HG03135 (cell line): ENCODE data around the gene PAK5.

Experiments
- ATAC-seq: cut with Tn5 transposase; IDR thresholded peaks from one replicate; pipeline ENCODE4 v1.9.1; 2021; ENCODE audit warnings: mild to moderate bottlenecking, moderate library complexity; ENCODE audit not compliant: unreplicated experiment

PAK5 gene

DNA sequence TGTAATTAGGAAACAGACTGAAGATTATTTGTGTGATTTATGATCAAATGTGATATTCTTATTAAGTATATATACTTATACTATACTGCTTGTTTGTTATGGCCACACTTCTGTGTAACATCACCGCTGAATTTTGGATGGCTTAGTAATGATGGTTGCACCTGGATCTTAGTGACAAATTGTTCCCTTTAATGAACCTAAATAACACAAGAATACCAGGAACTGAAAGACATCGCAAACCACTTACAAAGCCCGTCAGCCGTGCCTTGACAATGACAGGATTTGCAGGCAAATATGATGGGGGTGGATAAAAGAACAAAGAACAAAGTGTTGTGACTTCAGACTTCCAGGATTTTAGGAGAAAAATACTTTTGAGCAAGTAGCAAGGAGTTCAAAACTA, 257.4 kb downstream of the PAK5 start:
- no peak for ATAC-seq

DNA sequence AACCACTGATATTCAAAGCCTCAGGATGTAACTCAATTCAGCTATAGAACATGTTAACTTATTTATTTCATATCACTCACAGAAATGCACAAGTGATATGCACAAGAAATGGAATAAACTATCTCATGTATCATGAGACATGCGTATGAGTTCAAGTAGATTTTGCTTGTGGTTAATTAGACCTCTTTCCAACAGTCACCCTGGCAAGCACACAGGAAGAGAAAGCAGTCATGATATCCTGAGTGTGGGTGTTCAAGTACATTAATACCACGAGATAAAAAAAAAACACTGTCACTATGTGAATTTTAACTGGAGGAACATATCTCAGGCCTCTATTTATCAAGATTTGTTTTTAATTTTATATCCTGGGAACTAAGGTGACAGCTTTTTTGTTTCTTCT, 260.3 kb downstream of the PAK5 start:
- no peak for ATAC-seq

DNA sequence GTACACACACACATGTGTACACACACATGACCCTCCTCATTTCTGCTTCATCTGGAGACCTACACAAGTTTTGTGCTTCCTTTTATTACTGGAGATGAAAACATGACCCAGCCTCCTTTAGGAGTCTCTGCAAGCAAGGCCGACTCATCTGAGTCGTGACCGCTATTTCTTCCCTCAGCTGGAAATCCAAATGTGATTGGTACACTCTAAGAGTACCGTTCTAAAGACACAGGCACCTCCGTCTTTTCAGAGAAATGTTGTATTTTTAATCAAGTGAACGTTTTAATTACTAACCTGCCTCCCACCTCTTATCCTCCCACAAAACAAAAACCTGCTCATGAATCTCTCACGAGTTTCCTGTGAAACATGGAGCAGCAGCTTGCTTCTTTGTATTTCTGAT, 261.5 kb downstream of the PAK5 start:
- ATAC-seq: no peak

DNA sequence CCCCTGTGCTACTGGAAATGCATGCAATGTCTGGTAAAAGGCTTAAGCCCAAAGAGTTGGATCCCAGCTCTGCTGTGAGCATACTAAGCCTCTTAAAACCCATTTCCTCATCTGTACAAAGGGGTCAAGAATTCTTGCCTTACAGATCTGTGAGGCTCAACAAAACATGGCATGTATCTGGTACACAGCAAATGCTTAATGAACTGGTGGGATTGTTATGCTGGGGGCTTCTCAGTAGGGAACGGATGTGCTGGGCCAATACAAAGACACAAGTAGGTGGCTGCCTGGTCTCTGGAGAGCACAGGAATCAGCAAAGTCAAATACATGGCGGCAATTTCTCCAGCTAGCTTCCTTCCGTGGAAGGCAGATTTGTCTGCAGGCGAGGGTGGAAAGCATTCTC, 262.2 kb downstream of the PAK5 start:
- no peak for ATAC-seq

DNA sequence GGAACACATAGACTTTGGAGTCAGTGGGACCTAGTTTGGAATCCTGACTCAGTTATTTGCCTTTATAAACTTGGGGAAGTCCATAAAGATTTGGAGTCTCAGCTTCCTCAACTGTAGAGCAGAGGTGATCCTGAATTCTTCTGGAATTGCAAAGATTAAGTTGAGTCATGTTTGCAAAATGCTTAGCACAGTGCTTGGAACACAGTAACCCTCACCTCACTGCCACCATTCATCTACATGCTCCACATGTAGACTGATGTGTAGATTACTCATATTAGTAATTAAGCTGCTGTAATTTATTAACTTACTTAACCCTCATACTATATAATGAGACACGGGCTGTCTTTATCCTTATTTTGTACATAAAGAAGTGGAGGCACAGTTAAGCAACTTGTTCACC, 263.0 kb downstream of the PAK5 start:
- no peak for ATAC-seq

DNA sequence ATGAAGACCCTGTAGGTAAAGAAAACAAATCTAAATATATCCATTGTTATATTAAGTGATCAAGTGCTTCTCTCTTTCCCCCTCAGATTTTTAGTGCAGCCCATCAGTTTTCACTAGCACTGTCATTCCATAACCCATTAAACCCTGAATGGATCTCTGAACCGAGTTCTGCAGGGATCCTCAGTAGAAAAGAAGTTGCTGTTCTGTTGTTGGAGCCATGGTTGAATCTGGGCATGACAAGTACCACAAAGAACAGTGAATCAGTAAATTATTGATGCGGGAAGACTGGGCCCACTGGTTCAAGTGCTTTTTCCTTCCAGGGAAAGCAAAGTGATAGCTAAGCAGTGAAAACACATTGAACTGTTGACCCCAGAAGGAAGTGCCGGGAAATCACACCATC, 264.1 kb downstream of the PAK5 start:
- ATAC-seq: no peak

DNA sequence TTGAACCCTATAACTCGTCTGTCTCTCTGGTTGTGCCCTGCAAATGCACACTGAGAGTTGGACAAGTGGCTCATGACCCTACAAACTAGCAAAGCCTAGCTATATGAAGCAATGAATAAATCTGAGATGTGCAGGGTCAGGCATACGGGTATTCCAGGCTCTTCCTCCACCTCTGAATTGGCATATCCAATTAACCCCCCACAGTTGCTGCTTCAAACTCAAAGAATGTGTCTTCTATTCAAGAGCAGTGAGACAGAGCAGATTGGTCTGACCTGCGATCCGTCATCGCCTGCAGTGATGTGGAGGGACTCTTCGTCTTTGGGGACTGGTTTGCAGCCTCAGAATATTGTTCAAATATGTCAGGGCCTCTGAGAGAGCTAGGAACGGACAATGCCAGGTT, 264.7 kb downstream of the PAK5 start:
- no peak for ATAC-seq

DNA sequence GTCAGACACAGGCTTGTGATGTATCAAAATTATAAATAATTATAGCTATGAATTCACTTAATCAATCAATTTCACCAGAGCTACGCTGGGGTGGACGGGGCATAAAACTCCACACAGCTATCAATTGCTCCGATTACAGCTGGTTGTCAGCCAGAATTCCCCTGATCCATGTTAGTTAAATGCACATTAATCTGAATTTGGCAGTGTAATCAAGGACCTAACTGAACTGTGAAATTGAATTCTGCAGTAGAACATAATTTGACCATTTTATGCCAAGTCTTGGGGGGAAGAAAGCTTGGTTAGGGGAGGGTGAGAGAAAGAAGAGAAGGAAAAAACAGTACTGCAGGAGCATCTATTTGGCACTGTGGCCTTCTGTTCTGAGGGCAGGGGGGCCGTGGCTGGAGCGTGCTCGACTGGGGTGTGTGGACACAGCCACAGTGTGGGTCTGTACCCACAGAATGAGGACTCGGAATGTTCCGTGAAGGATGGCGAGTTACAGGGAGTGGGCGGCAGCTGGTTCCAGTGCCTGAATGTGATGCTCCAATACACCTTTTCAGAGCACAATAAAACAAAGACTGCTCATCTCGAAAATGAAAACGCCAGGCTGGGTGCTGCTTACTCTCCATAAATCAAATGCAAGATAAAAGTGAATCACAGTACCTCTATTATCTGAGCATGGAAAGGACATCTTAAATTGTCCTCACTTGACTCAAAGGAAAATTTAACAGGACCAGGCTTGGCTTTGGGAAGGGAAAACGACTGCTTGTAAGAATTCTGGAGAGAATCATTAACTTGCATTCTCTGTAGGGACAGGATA, 265.3 kb downstream of the PAK5 start:
- ATAC-seq: no peak

DNA sequence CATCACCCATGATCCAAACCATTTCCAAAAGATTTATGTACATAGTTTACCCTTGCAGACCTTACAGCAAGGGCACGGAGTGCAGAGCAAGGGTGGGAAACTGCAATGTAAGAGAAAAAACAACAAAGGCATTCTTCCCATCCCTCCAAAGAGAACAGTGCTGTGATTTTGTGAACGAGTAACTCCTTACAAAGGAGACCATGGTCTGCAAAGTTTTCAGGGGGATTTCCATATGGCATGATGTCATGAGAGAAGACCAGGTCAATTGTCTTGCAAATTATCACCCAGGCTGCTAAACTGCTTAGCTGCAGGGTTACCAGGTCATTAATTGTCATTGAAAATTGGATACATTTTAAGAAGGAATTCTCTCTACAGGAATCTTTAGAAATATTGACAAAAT, 266.2 kb downstream of the PAK5 start:
- ATAC-seq: no peak

DNA sequence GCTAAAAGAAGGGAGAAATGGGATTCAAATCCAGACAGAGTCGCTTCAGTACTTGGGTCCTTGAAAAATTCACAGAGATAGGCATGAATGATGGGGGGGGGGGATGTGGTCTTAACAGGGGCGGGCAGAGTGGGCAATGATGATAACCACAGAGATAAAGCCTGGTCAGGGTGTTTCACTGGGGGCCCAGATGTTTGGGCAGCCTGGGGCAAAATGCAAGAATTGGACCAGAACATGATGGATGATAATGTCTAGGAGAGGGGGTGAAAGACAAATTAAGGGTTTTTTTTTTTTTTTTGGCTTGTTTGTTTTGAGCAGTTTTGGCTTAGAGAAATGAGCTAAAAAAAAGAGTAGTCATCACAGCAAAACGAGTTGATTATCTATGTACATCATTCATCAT, 267.1 kb downstream of the PAK5 start:
- ATAC-seq: no peak

DNA sequence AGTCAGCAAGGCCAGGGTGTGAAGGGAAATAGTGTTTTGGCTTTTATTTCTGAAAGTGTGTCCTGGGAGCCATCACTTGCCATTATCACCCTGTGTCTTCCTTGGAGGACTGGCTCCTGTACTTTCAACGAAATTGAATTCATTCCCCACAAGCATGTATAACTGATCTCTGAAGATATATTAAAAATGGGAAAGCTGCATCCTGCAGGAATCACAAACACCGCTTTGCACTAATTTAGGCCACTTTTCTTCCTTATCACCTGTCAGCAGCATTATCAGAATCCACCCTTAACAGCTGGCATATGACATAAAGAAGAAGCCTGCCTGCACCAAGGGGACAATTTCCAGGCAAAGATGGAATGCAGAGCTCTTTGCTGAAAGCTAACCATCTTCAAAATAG, 268.3 kb downstream of the PAK5 start:
- no peak for ATAC-seq

DNA sequence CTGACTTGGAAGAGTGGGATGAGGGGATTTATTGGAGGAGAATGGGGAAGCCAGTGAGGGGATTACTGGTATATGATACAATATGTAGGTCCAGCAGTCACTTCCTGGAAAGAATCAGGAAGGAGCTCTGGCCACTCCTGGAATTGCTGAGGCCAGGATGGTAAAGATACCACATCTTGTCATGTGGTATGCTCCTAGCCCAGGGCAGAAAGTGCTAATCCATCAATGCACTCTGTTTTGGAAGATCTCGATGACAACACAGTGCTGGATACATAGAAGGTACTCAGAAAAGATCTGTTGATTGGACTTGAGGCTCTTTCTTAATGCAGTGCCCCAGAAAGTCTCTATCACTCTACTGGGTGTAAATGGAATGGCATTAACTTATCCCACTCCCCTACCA, 271.9 kb downstream of the PAK5 start:
- no peak for ATAC-seq

DNA sequence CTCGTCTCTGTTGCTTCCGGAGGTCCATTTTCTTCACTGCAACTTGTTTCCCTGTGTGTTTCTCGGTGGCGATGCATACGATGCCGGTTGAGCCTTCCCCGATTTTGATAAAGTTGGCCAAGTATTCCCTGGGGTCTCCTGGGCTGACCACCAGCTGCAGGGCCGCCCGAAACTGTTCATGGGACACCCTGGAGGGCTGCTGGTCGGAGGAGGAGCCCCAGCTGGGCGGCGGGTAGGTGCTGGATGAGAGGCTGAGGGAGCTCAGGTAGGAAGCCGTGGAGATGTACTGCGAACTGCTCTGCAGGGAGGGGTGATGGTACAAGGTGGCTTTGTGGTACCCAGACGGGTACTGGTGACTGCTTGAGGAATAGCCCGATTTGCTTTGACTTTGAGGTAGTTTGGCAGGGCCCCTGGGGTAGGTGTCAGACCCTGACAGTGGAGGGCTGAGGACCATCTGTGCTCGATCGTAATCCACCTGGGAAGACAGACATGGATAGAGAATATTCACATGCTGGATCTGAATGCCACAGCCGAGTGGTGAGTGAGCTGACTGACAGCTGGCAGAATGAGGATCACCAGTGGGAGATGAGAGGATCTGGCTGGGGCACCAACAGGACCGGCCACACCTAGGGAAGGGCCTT, 272.8 kb downstream of the PAK5 start:
- ATAC-seq: no peak

DNA sequence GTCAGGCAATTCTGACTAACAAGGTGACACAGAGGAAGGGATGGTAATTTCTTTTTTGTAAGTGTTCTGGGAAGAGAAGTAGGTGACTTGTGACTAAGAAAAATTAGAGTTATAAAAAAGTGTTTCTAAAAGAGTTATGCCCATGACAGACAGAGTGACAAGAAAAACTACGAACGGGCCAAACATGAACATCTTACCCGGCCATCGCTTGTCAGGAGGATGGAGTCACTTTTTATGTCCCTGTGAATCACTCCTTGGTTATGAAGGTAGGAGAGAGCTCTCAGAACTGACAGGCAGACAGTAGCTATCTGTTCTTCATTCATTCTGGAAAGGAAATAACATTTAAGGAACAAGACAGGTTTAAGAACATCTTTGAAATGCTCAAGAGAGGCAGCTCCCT, 281.5 kb downstream of the PAK5 start:
- no peak for ATAC-seq

DNA sequence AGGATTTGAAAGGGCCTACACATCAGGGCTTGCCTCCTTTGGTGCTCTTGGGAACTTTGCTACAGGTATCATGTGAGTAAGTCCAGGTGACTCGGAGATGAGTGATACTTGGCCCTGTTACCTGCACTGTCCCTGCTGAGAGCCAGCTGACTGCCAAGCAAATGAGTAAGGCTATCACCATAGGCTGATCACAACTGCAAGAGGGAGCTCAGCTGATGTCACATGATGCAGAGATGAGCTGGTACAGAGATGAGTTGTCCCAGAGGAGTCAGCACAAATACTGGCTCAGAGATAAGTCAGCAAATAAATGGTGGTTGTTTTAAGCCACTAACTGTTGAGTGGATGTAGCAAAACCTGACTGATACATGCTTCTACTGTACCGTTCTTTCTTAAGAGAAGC, 283.1 kb downstream of the PAK5 start:
- ATAC-seq: no peak

DNA sequence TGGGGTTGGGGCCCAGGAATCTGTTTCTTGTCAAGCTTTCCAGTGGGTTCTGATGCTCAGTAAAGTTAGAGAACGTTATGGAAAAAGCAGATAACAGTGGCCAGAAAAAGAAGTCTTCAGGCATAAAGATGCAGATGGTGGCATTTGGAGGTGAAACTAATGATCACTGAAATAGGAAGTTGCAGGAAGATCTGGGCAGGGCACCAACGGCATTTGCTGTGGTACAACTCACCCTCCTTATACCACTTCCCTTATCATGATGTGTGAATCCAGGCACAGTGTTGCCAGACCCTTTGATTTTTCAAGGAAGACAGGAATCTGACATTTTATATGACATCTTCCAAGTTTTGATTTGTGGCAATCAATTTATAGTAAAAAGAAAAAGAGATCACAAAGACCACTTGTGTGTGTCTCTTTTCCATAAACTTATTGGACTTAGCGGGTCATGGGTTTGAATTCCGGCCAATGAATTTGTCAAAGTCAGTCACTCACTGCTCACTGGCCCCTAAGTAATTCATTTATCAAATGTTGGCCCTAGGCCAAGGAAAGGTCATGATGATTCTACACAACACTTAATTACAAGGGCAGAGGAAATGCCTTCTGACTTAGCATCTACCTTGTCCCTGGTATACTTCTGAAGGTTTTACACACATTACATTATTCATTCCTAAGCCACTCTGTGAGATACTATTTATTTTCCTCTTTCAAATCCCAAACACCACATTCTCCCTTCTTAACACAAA, 286.9 kb downstream of the PAK5 start:
- ATAC-seq: no peak

DNA sequence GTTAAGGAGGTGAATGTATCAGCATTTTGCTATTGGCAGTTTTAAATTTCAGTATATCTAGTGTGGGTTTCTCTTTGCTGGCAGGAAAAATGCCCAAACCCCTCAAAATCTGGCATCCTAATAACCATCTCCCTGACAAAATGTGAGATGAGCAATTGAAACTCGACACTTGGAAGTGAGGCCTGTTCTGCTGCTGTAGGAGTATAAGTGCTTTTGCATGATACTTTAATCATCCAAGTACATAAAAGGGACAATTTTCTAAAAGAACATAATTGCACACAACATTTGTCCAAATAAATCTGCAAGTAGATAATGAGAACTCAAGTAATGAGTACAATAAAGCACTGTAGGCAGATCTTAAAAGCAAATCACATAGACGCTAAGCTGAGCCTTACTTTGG, 288.0 kb downstream of the PAK5 start:
- no peak for ATAC-seq

DNA sequence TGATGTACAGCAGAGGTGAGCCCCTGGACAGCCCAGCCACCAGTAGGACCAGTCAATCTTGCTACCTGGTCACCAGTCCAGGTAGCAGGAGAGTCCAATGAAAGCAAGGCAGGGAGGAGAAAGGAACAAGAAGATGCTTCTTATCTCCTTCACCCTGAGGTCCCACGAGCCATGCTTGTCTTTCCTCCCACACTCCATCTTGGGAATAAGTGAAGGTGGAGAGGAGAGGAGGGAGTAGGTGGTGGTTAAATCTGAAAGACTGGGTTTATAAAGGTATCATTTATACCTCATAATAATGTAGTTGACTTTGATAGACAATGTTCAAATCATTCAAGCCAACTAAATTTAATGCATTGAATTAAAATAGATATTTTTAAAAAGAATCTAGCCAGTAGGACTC, 288.6 kb downstream of the PAK5 start:
- ATAC-seq: no peak

DNA sequence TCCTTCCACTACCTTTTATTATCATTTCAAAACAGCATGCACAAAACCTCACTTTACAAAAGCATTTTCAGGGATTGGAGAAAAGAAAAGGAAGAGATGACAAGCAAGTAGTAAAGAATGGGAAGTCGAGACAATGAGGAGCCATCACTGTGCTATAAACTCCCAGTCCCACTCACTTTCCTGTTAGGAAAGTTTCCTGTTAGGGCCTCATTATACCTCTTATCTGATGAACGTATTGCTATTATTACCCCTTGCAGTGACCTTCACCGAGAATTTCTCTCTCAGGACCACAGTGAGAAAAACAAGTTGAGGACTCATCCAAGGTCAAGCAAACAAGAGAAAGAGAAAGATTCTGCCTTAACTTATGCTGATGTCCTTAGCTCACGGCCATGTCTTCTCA, 295.7 kb downstream of the PAK5 start:
- no peak for ATAC-seq

DNA sequence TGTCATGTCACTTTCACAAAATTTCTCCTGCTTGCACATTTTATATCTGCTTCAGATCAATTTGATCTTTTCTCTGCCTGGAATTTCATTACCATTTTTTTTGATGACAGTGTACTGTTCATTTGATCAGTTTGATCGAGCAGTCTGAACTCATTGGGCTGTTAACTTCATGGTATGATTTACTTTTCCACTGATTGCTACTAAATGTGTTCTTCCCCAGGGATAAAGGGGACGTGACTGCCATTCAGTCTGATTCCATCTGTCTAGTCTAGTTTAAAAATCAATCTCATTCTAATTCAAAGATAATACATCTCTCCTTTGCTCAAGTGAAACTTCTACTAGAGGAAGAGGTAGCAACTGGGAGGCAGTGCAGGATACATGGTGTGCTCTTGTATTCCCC, 303.4 kb downstream of the PAK5 start:
- no peak for ATAC-seq

DNA sequence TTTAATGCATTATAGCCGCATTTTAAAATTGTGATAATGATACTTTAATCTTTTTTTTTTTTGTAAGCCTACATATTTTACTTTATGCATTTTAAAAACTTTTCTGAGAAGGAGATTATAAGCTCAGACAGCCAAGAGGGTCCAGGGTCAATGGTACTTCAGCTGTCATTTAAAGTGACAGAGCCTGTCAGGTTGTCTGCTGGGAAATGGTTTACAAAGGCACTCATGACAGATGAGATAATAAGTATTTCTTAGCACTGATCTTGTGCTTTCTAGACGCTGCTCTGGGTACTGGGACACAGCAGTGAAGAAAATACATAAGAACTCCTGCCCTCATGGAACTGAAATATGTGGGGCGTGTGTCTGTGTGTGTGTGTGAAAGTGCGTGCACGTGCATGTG, 304.9 kb downstream of the PAK5 start:
- ATAC-seq: no peak
